GM12892 (cell line): ENCODE measurements around the gene ATP6V0D1.

Source experiments
- POLR2A ChIP-seq: IDR thresholded peaks from 2 replicates; pipeline ENCODE4 v1.6.1; 2011; ENCODE audit warnings: low read depth, low read length, control low read depth
- POLR2AphosphoS5 ChIP-seq: IDR thresholded peaks from 2 replicates; pipeline ENCODE4 v1.6.1; 2011; ENCODE audit warnings: low read depth, low read length, control low read depth
- TAF1 ChIP-seq: IDR thresholded peaks from 2 replicates; pipeline ENCODE4 v1.6.1; 2011; ENCODE audit warnings: low read depth, mild to moderate bottlenecking, control low read depth, low read length, borderline replicate concordance

DNA sequence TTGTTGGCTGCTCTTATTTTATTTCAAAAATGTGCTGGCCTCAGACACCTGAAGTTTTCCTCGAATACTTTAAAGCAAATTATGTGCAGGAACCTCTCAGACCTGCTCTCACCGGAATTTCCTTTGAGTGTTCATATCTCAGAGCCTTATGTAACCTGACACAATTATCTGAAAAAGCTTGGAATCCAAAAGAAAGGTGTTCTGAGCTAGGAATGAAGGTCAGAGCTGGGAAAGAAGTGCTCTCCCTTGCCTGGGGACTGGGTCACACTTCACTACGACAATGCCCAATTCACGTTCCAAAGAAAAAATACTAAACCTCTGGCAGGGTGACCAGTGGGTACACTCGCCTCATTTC lies 56.7 kb downstream of the ATP6V0D1 start:
- no peak for TF ChIP-seq POLR2A
- TF ChIP-seq POLR2AphosphoS5: no peak
- no peak for TF ChIP-seq TAF1
